Uterus (tissue), 4 donors: ENCODE data around the gene IKZF1. TPM values are rescaled to one million over a fixed set of nuclear protein-coding genes. Genes with fewer than 3 reads are reported as not detected.

Source experiments
- DNase-seq, 2 donors: peaks; one replicate each; pipeline ENCODE4 v3.0.0-alpha.2; 2019 to 2020
- H3K27ac ChIP-seq, 2 donors: fragments of 200-600 bp; sonication (generic); 1 replicate in 1 of 2; 2 replicates in 1 of 2; pipeline ENCODE4 v1.5.1; 2016 to 2018
- H3K27me3 ChIP-seq, 2 donors: fragments of 200-600 bp; sonication (generic); one replicate each; pipeline ENCODE4 v1.5.1; 2018 to 2019; ENCODE audit warnings: control low read depth in 1 of 2
- H3K36me3 ChIP-seq, 2 donors: fragments of 200-600 bp; sonication (generic); one replicate each; pipeline ENCODE4 v1.5.1; 2019; ENCODE audit warnings: control low read depth in 1 of 2
- H3K4me1 ChIP-seq, 2 donors: fragments of 200-600 bp; sonication (generic); one replicate each; pipeline ENCODE4 v1.5.1; 2018 to 2019; ENCODE audit warnings: control low read depth in 1 of 2
- H3K4me3 ChIP-seq, 2 donors: fragments of 200-600 bp; sonication (generic); 1 replicate in 1 of 2; 2 replicates in 1 of 2; pipeline ENCODE4 v1.5.1; 2018 to 2019; ENCODE audit warnings: mild to moderate bottlenecking in 1 of 2
- H3K9me3 ChIP-seq, 2 donors: fragments of 200-600 bp; sonication (generic); one replicate each; pipeline ENCODE4 v1.5.1; 2019; ENCODE audit warnings: control low read depth in 1 of 2
- CTCF ChIP-seq, 4 experiments: fragments of 200-600 bp in 2 of 4; fragments of 450-650 bp in 2 of 4; sonication (generic) in 2 of 4; IDR thresholded peaks; one replicate each; pipeline ENCODE4 v1.5.1; 2016 to 2019; ENCODE audit warnings: antibody characterized with exemption in 4 of 4, mild to moderate bottlenecking in 2 of 4, moderate library complexity in 1 of 4
- POLR2A ChIP-seq, 2 donors: fragments of 450-650 bp; IDR thresholded peaks; one replicate each; pipeline ENCODE4 v1.6.1; 2016; ENCODE audit warnings: antibody characterized with exemption in 2 of 2, mild to moderate bottlenecking in 1 of 2, moderate library complexity in 1 of 2
- intact Hi-C: fragments of 100-400 bp; cut with DNase I; formaldehyde crosslinking; loops from one replicate; pipeline ENCODE4 v1.15.1; 2023; ENCODE audit warnings: low total_unique reads
- total RNA-seq, 4 donors: library from RNA; depleted of rRNA in 3 of 4; stranded (reverse); fragments of >200 nt in 3 of 4; gene quantifications; one replicate each; pipeline versions ENCODE4 v1.1.0 to v1.2.4, GENCODE V29; 2014 to 2023
- donor health status: DM: yes; HTN: yes; CAD: no.

The IKZF1 gene
- total RNA-seq, 4 donors from 2014 or later, result 7.0 to 828 (median 12.8) TPM

DNA sequence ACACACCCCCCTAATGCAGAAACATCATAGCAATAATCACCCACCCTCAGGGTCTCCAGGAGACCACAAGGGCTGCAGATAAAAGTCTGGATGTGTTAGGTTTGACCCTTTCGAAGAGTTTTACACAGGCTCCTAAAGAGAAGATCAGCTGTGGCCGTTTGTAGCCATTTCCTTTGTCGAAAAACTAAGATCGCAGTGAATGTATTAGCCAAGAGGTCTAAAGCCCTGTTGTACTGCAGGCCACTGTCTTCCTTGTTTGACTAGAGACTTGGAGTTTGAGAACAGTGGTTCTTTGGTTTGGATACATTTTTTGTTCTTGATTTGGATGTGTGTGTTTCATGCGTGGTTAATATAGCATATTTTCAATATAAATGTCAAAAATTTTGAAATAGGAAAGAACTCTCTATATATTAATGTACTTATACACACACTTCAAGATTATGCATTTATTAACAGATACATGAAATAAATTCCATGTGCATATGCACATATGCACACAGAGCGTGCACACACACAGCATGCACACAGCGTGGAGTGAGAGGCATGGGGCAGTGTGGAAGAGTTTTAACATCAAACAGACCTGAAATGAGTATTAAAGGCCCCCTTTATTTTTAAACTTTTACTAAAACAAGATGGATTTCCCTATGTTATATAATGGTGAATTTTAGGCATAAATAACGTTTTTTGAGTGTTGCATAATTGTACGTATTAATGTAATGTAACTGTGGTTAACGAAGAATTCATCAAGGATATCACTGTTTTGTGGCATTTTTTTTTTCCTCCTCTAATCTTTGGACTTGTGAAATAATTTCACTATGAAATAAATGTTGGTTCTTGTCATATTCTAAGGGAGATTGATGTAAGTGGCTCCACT is 2.2 kb downstream of the IKZF1 start:
- no peaks in the 10 kb centered on the region for H3K36me3 ChIP-seq
- H3K4me3 ChIP-seq, result no peak overlapping the region
- no peaks in the 10 kb centered on the region for H3K9me3 ChIP-seq
- no peak overlapping the region for H3K27ac ChIP-seq
- H3K4me1 ChIP-seq, result no peaks in the 10 kb centered on the region
- no peak for DNase-seq
- no peak for TF ChIP-seq POLR2A (IDR thresholded peaks at IDR 0.05)
- TF ChIP-seq CTCF (IDR thresholded peaks at IDR 0.05), result no peak
- intact Hi-C loops, result no loop called here
- no peaks in the 10 kb centered on the region for H3K27me3 ChIP-seq

- Histone ChIP-seq H3K27ac (no peak overlapping the region), H3K4me1 (no peaks in the 10 kb centered on the region), H3K4me3 (no peak overlapping the region), H3K27me3 (no peaks in the 10 kb centered on the region), H3K36me3 (no peaks in the 10 kb centered on the region), H3K9me3 (no peaks in the 10 kb centered on the region)
- intact Hi-C loops, result no loop called here
- DNase-seq, result no peak
- TF ChIP-seq POLR2A (IDR thresholded peaks at IDR 0.05) (no peak), CTCF (IDR thresholded peaks at IDR 0.05) (no peak)
Observed at GRCh38 chr7:50307368-50308032, 3.0 kb downstream of the IKZF1 start.

- H3K9me3 ChIP-seq, result no peaks in the 10 kb centered on the region
- TF ChIP-seq POLR2A (IDR thresholded peaks at IDR 0.05) (no peak), CTCF (IDR thresholded peaks at IDR 0.05) (no peak)
- intact Hi-C loops, result no loop called here
- H3K4me1 ChIP-seq, result no peaks in the 10 kb centered on the region
- no peaks in the 10 kb centered on the region for H3K27me3 ChIP-seq
- no peak overlapping the region for H3K4me3 ChIP-seq
- no peak for DNase-seq
- H3K27ac ChIP-seq, result no peak overlapping the region
- H3K36me3 ChIP-seq, result no peaks in the 10 kb centered on the region
Observed at GRCh38 chr7:50308203-50308531, 3.7 kb downstream of the IKZF1 start.

DNA sequence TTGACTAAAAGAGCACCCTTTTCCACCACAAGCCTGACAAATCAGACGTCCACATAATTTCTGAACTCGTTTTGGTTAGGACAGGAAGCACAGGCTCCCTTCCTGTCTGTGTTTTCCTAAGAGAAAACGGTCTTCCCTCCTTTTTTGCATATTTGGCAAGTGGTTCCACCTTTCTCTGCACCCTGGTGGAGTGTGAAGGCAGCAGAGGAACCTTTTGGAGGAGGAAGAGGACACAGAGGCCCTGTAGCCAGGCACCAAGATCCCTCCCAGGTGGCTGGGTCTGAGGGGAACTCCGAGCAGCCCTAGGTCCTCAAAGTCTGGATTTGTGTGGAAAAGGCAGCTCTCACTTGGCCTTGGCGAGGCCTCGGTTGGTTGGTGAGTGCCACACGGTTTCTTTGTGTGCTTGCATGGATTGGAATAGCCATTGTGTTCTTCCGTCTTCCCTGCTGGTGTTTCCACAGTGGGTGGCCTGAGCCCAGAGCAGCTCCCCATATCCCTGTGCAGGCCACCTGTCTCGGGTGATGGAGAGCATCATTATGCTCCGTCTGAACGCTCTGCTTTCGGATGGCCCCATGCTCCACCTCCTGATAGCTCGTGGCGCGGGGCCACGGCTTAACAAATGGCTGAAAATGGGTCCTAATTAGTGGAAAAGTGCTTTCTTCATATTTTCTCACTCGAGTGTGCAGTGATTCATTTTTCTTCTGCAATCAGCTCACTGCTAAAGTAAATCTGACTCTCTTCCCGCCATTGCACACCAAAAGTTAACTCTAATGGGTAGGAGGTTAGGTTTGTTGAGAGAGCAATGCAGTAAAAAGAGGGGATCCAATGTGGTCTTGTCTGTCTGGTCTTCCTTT is 4.2 kb downstream of the IKZF1 start:
- no peaks in the 10 kb centered on the region for H3K9me3 ChIP-seq
- no peak for TF ChIP-seq POLR2A (IDR thresholded peaks at IDR 0.05)
- TF ChIP-seq CTCF (IDR thresholded peaks at IDR 0.05), result no peak
- H3K27ac ChIP-seq, result no peak overlapping the region
- intact Hi-C loops, result no loop called here
- H3K4me1 ChIP-seq, result no peaks in the 10 kb centered on the region
- H3K4me3 ChIP-seq, result no peak overlapping the region
- H3K27me3 ChIP-seq, result no peaks in the 10 kb centered on the region
- H3K36me3 ChIP-seq, result no peaks in the 10 kb centered on the region
- DNase-seq, result no peak
